GM12878 (cell line): ENCODE data around the gene FXYD4. TPM values are rescaled to one million over a fixed set of nuclear protein-coding genes. Genes with fewer than 3 reads are reported as not detected.

ENCODE experiments used
- ATAC-seq: fragments of 200-7000 bp; cut with Tn5 transposase; 3 replicates; pipeline ENCODE4 v1.9.1; 2020; ENCODE audit warnings: mild to moderate bottlenecking, moderate library complexity
- BruUV-seq: library from RNA; stranded (reverse); fragments of 400-500 nt; replicated peaks from 2 replicates; lab custom pipeline; 2021; lab: Mats Ljungman, UMichigan
- CTCF ChIA-PET: fragments of 300-600 bp; sonication (Branson Sonifier 250); formaldehyde crosslinking; extraction: SDS; loops from one replicate; lab custom pipeline; 2021; ENCODE audit warnings: inconsistent platforms; lab: Yijun Ruan, JAX
- POLR2A ChIA-PET: fragments of 350-600 bp; formaldehyde crosslinking; extraction: SDS; loops from one replicate; lab custom pipeline; 2021; ENCODE audit warnings: inconsistent platforms; lab: Charles Lee
- RAD21 ChIA-PET: fragments of 300-600 bp; sonication (Branson Sonifier 250); formaldehyde crosslinking; loops from one replicate; lab custom pipeline; 2023; ENCODE audit warnings: antibody characterized with exemption; ENCODE audit not compliant: unreplicated experiment; lab: Charles Lee
- SMC1A ChIA-PET: fragments of 300-600 bp; sonication (Branson Sonifier 250); formaldehyde crosslinking; loops from one replicate; lab custom pipeline; 2023; ENCODE audit not compliant: unreplicated experiment, uncharacterized antibody; lab: Charles Lee
- DNase-seq: peaks from one replicate; pipeline ENCODE4 v3.0.0-alpha.2; 2011; ENCODE audit warnings: low read depth, low spot score
- FAIRE-seq: peaks from 3 replicates; lab custom pipeline; 2011; peaks lifted over from hg19 to GRCh38; lab: Jason Lieb, UNC
- H2AFZ ChIP-seq: 2 replicates; pipeline ENCODE4 v1.6.0; 2011; ENCODE audit warnings: low read depth, low read length, control low read depth; ENCODE audit not compliant: control insufficient read depth
- H3K27ac ChIP-seq: 2 replicates; pipeline ENCODE4 v1.5.1; 2011; ENCODE audit warnings: control low read depth; ENCODE audit not compliant: control insufficient read depth, insufficient read depth
- H3K27me3 ChIP-seq, 2 experiments: replicated peaks in 1 of 2; 2 replicates each; pipeline versions ENCODE4 v1.6.0 to v1.6.1; 2011; ENCODE audit warnings: low read length in 1 of 2; ENCODE audit not compliant: control insufficient read depth in 2 of 2, insufficient read depth in 2 of 2
- H3K36me3 ChIP-seq, 2 experiments: 2 replicates each; pipeline ENCODE4 v1.5.1; 2011; ENCODE audit warnings: low read length in 1 of 2; ENCODE audit not compliant: control insufficient read depth in 2 of 2, insufficient read depth in 2 of 2
- H3K4me1 ChIP-seq: 2 replicates; pipeline ENCODE4 v1.6.1; 2011; ENCODE audit warnings: mild to moderate bottlenecking, low read length, moderate library complexity, mixed read lengths; ENCODE audit not compliant: control insufficient read depth, insufficient read depth
- H3K4me2 ChIP-seq: 2 replicates; pipeline ENCODE4 v1.6.0; 2011; ENCODE audit warnings: control low read depth; ENCODE audit not compliant: control insufficient read depth, insufficient read depth
- H3K4me3 ChIP-seq: fragments of 200-600 bp; sonication (generic); 2 replicates; pipeline ENCODE4 v1.5.1; 2016
- H3K79me2 ChIP-seq: 2 replicates; pipeline ENCODE4 v1.6.0; 2011; ENCODE audit warnings: low read length; ENCODE audit not compliant: control insufficient read depth, insufficient read depth
- H3K9ac ChIP-seq: 2 replicates; pipeline ENCODE4 v1.8.0; 2011; ENCODE audit warnings: low read length, control low read depth, mixed read lengths; ENCODE audit not compliant: control insufficient read depth, insufficient read depth
- H3K9me3 ChIP-seq: replicated peaks from 3 replicates; pipeline ENCODE4 v1.5.1; 2011; ENCODE audit warnings: mild to moderate bottlenecking, low read length; ENCODE audit not compliant: control insufficient read depth, insufficient read depth
- H4K20me1 ChIP-seq: 2 replicates; pipeline ENCODE4 v1.6.0; 2011; ENCODE audit not compliant: control insufficient read depth, insufficient read depth
- BACH1 ChIP-seq: fragments of 450-650 bp; IDR thresholded peaks from 2 replicates; pipeline ENCODE4 v1.6.1; 2017; ENCODE audit warnings: mild to moderate bottlenecking, borderline replicate concordance
- BMI1 ChIP-seq: fragments of 450-650 bp; IDR thresholded peaks from 2 replicates; pipeline ENCODE4 v1.6.1; 2016; ENCODE audit warnings: mild to moderate bottlenecking, moderate library complexity, borderline replicate concordance
- HDAC2 ChIP-seq: fragments of 200-600 bp; sonication (generic); IDR thresholded peaks from 2 replicates; pipeline ENCODE4 v1.6.1; 2017
- IKZF1 ChIP-seq: fragments of 450-650 bp; conservative IDR thresholded peaks from 2 replicates; pipeline ENCODE4 v1.6.1; 2017; ENCODE audit warnings: antibody characterized with exemption, mild to moderate bottlenecking
- MTA2 ChIP-seq: fragments of 450-650 bp; IDR thresholded peaks from 2 replicates; pipeline ENCODE4 v1.6.1; 2016; ENCODE audit warnings: low read depth, mild to moderate bottlenecking, moderate library complexity
- NR2F1 ChIP-seq: fragments of 450-650 bp; conservative IDR thresholded peaks from 2 replicates; pipeline ENCODE4 v1.6.1; 2017; ENCODE audit warnings: mild to moderate bottlenecking
- RCOR1 ChIP-seq: conservative IDR thresholded peaks from 2 replicates; pipeline ENCODE4 v1.6.1; 2012; ENCODE audit warnings: low read depth, low read length, improper control_type of control experiment
- SIN3A ChIP-seq: IDR thresholded peaks from 2 replicates; pipeline ENCODE4 v1.6.1; 2012; ENCODE audit warnings: low read depth, low read length, improper control_type of control experiment
- SMAD1 ChIP-seq: fragments of 450-650 bp; IDR thresholded peaks from 2 replicates; pipeline ENCODE4 v1.6.1; 2018; ENCODE audit warnings: mild to moderate bottlenecking, low read depth; ENCODE audit not compliant: partially characterized antibody
- SMC3 ChIP-seq: IDR thresholded peaks from 2 replicates; pipeline ENCODE4 v1.6.1; 2011; ENCODE audit warnings: low read length, improper control_type of control experiment, borderline replicate concordance
- SPI1 ChIP-seq: IDR thresholded peaks from 2 replicates; pipeline ENCODE4 v1.6.1; 2011; ENCODE audit warnings: low read depth, mild to moderate bottlenecking, low read length, moderate library complexity, borderline replicate concordance; ENCODE audit not compliant: insufficient read depth
- STAT1 ChIP-seq: fragments of 450-650 bp; conservative IDR thresholded peaks from 2 replicates; pipeline ENCODE4 v1.6.1; 2014; ENCODE audit warnings: antibody characterized with exemption, mild to moderate bottlenecking
- SUZ12 ChIP-seq: fragments of 200-600 bp; sonication (generic); IDR thresholded peaks from one replicate; pipeline ENCODE4 v1.6.1; 2018; ENCODE audit warnings: antibody characterized with exemption, mild to moderate bottlenecking; ENCODE audit not compliant: unreplicated experiment
- YBX1 ChIP-seq: fragments of 450-650 bp; IDR thresholded peaks from 2 replicates; pipeline ENCODE4 v1.6.1; 2016; ENCODE audit warnings: antibody characterized with exemption
- WGBS: methylation state at CpG from one replicate; pipeline ENCODE4 v1.1.6; 2016; ENCODE audit warnings: low lambda C conversion rate; ENCODE audit not compliant: insufficient replicate concordance, insufficient coverage; ENCODE audit errors: missing lambda C conversion rate; 5-methylcytosine and 5-hydroxymethylcytosine counted together
- in situ Hi-C: fragments of 300-500 bp; cut with MboI; formaldehyde crosslinking; loops from 9 replicates; pipeline ENCODE4 v1.14.3; 2018; ENCODE audit warnings: mixed read lengths
- intact Hi-C: fragments of 100-400 bp; cut with micrococcal nuclease; formaldehyde crosslinking; loops from one replicate; pipeline ENCODE4 v1.14.2; 2022; ENCODE audit not compliant: unreplicated experiment
- polyA plus RNA-seq, 11 experiments: library from polyadenylated mRNA; depleted of rRNA in 4 of 11; unstranded in 6 of 11; stranded (reverse) in 5 of 11; fragments of >200 nt; fragmentation: Nextera tagmentation in 4 of 11; fragmentation: Illumina TruSeq in 1 of 11; extraction: Ambion mirVana in 4 of 11; extraction: Trizol in 1 of 11; gene quantifications; 1 replicate in 1 of 11; 2 replicates in 10 of 11; pipeline versions ENCODE4 v1.2.1 to v1.2.3, GENCODE V29; 2011 to 2016; ENCODE audit warnings: inconsistent platforms in 2 of 11, missing spikeins in 2 of 11, low read depth in 1 of 11
- total RNA-seq, 4 experiments: library from RNA; depleted of rRNA in 3 of 4; stranded (reverse); fragments of >200 nt in 3 of 4; fragmentation: Illumina TruSeq in 1 of 4; extraction: Trizol in 1 of 4; gene quantifications; 2 replicates each; pipeline versions ENCODE4 v1.2.1 to v1.2.3, GENCODE V29; 2013 to 2021
- TF ChIP-seq, protein P1 (sequence below): IDR thresholded peaks from 2 replicates; pipeline ENCODE4 v1.6.1; 2012; ENCODE audit warnings: low read length, inconsistent platforms
- TF ChIP-seq, protein P2 (sequence below): fragments of 450-650 bp; IDR thresholded peaks from 2 replicates; pipeline ENCODE4 v1.6.1; 2017; ENCODE audit warnings: low read depth, mild to moderate bottlenecking, moderate library complexity
- TF ChIP-seq, protein P3 (sequence below): IDR thresholded peaks from 2 replicates; pipeline ENCODE4 v1.6.1; 2011; ENCODE audit warnings: borderline replicate concordance, low read depth, mild to moderate bottlenecking, moderate library complexity, mixed read lengths, low read length; ENCODE audit not compliant: insufficient read depth; ENCODE audit errors: extremely low read length
- TF ChIP-seq, protein P4 (sequence below): fragments of 450-650 bp; IDR thresholded peaks from 2 replicates; pipeline ENCODE4 v1.6.1; 2016; ENCODE audit warnings: mild to moderate bottlenecking
- TF ChIP-seq, protein P5 (sequence below): IDR thresholded peaks from 2 replicates; pipeline ENCODE4 v1.6.1; 2011; ENCODE audit warnings: mild to moderate bottlenecking, low read depth, low read length, moderate library complexity; ENCODE audit not compliant: insufficient replicate concordance

The FXYD4 gene
- total and polyA plus RNA-seq, 10 of the 15 experiments (the other 5 are each of a cell fraction or from before 2014, with no cell fraction given), result not detected

- peak overlapping the region; percentile 66 for H3K9ac ChIP-seq
- peak overlapping the region; percentile 77 for H3K4me3 ChIP-seq
- H3K79me2 ChIP-seq, result no peaks in the 10 kb centered on the region
- SMC1A ChIA-PET, result no interaction called here
- no peaks in the 10 kb centered on the region for H4K20me1 ChIP-seq
- no peaks in the 10 kb centered on the region for H3K9me3 ChIP-seq
- H3K4me2 ChIP-seq, result peak overlapping the region; percentile 91
- TF ChIP-seq SUZ12 (no peak), SMC3 (no peak), BACH1 (no peak), IKZF1 (no peak), SMAD1 (no peak), STAT1 (no peak), BMI1 (no peak), RCOR1 (no peak), SPI1 (no peak), MTA2 (no peak), YBX1 (no peak), HDAC2 (no peak), NR2F1 (no peak), SIN3A (no peak)
- TF ChIP-seq, protein P1, sequence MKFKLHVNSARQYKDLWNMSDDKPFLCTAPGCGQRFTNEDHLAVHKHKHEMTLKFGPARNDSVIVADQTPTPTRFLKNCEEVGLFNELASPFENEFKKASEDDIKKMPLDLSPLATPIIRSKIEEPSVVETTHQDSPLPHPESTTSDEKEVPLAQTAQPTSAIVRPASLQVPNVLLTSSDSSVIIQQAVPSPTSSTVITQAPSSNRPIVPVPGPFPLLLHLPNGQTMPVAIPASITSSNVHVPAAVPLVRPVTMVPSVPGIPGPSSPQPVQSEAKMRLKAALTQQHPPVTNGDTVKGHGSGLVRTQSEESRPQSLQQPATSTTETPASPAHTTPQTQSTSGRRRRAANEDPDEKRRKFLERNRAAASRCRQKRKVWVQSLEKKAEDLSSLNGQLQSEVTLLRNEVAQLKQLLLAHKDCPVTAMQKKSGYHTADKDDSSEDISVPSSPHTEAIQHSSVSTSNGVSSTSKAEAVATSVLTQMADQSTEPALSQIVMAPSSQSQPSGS, result no peak
- TF ChIP-seq, protein P2, sequence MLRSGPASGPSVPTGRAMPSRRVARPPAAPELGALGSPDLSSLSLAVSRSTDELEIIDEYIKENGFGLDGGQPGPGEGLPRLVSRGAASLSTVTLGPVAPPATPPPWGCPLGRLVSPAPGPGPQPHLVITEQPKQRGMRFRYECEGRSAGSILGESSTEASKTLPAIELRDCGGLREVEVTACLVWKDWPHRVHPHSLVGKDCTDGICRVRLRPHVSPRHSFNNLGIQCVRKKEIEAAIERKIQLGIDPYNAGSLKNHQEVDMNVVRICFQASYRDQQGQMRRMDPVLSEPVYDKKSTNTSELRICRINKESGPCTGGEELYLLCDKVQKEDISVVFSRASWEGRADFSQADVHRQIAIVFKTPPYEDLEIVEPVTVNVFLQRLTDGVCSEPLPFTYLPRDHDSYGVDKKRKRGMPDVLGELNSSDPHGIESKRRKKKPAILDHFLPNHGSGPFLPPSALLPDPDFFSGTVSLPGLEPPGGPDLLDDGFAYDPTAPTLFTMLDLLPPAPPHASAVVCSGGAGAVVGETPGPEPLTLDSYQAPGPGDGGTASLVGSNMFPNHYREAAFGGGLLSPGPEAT, result no peak
- TF ChIP-seq, protein P3, sequence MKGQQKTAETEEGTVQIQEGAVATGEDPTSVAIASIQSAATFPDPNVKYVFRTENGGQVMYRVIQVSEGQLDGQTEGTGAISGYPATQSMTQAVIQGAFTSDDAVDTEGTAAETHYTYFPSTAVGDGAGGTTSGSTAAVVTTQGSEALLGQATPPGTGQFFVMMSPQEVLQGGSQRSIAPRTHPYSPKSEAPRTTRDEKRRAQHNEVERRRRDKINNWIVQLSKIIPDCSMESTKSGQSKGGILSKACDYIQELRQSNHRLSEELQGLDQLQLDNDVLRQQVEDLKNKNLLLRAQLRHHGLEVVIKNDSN, result no peak
- TF ChIP-seq, protein P4, sequence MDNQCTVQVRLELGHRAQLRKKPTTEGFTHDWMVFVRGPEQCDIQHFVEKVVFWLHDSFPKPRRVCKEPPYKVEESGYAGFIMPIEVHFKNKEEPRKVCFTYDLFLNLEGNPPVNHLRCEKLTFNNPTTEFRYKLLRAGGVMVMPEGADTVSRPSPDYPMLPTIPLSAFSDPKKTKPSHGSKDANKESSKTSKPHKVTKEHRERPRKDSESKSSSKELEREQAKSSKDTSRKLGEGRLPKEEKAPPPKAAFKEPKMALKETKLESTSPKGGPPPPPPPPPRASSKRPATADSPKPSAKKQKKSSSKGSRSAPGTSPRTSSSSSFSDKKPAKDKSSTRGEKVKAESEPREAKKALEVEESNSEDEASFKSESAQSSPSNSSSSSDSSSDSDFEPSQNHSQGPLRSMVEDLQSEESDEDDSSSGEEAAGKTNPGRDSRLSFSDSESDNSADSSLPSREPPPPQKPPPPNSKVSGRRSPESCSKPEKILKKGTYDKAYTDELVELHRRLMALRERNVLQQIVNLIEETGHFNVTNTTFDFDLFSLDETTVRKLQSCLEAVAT, result no peak
- TF ChIP-seq, protein P5, sequence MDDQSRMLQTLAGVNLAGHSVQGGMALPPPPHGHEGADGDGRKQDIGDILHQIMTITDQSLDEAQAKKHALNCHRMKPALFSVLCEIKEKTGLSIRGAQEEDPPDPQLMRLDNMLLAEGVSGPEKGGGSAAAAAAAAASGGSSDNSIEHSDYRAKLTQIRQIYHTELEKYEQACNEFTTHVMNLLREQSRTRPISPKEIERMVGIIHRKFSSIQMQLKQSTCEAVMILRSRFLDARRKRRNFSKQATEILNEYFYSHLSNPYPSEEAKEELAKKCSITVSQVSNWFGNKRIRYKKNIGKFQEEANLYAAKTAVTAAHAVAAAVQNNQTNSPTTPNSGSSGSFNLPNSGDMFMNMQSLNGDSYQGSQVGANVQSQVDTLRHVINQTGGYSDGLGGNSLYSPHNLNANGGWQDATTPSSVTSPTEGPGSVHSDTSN, result no peak
- peak overlapping the region; percentile 84 for H2AFZ ChIP-seq
- H3K36me3 ChIP-seq, result no peaks in the 10 kb centered on the region
- in situ Hi-C loops, result loop anchor here (25.0 kb wide), 1 partner anchor 149 kb away; no protein-coding TSS in a partner anchor
- POLR2A ChIA-PET, result no interaction called here
- CTCF ChIA-PET, result no interaction called here
- WGBS, result 17% methylated on average over 21 of the region's 21 CpGs
- no peak for FAIRE-seq
- BruUV-seq, result TSS peak; percentile 95
- peak; percentile 5 for ATAC-seq
- no peak overlapping the region; the same call in 1 of the 2 replicates for H3K27ac ChIP-seq
- peaks cover 4% of the 10 kb centered on the region for H3K4me1 ChIP-seq
- H3K27me3 ChIP-seq, result no peaks in the 10 kb centered on the region
- DNase-seq, result no peak
- RAD21 ChIA-PET, result no interaction called here
- intact Hi-C loops, result no loop called here
These were observed 9.8 kb upstream of the FXYD4 start for GRCh38 chr10:43361547-43362190.
